PC-3 (cell line): ENCODE data around the gene HOXD1.

Source experiments
- EZH2 ChIP-seq: fragments of 300-600 bp; sonication (generic); IDR thresholded peaks from one replicate; pipeline ENCODE4 v1.6.1; 2017; ENCODE audit warnings: antibody characterized with exemption, mild to moderate bottlenecking, low read length; ENCODE audit not compliant: unreplicated experiment
- EZH2phosphoT487 ChIP-seq: fragments of 300-600 bp; sonication (generic); IDR thresholded peaks from 2 replicates; pipeline ENCODE4 v1.6.1; 2018; ENCODE audit warnings: mild to moderate bottlenecking, antibody characterized with exemption, low read length, borderline replicate concordance
- TF ChIP-seq, protein P1 (sequence below): fragments of 300-600 bp; sonication (generic); conservative IDR thresholded peaks from 2 replicates; pipeline ENCODE4 v1.5.1; 2017; ENCODE audit warnings: antibody characterized with exemption, low read depth, mild to moderate bottlenecking, low read length

DNA sequence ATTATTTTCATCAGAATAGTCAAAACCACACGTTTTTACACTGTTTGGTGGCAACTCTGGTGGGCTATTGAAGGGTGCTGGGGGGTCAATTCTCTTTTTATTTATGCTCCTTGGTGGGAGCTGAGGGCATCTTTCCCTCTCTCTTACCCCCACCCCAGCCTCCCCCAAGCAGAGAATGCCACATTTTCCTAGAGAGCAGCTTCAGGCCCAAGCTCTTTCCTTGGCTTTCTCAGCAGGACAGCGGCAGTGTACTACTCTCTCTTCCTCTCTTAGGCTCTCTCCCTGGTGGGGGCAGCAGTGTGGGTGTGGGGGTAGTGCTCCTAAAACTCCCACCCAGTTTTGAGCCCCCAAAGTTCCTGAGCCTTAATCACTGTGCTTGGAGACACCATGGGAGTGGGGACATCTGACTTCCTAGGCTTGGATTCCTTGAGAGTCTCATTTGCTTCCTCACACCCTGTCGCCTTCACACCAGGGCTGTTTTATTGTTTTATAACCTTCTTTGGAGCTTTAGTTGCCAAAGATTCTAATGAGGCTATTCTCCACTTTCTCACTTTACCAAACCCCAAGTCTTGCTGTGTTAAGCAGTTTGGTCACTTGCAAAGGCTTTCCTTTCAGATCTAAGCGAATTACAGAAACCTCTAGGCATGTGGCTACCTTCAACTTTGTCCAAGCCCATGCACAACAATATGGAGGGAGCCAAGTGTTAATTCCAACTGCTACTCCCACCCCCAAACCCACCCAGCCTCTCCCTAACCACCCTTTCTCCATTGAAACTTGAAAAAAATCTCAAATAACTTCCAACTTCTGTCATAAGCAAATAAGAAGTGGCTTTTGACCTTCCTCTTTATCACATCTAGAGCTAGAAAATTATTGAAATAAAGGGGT is 43.1 kb upstream of the HOXD1 start:
- TF ChIP-seq, protein P1, sequence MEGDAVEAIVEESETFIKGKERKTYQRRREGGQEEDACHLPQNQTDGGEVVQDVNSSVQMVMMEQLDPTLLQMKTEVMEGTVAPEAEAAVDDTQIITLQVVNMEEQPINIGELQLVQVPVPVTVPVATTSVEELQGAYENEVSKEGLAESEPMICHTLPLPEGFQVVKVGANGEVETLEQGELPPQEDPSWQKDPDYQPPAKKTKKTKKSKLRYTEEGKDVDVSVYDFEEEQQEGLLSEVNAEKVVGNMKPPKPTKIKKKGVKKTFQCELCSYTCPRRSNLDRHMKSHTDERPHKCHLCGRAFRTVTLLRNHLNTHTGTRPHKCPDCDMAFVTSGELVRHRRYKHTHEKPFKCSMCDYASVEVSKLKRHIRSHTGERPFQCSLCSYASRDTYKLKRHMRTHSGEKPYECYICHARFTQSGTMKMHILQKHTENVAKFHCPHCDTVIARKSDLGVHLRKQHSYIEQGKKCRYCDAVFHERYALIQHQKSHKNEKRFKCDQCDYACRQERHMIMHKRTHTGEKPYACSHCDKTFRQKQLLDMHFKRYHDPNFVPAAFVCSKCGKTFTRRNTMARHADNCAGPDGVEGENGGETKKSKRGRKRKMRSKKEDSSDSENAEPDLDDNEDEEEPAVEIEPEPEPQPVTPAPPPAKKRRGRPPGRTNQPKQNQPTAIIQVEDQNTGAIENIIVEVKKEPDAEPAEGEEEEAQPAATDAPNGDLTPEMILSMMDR: no peak
- TF ChIP-seq EZH2phosphoT487 (no peak), EZH2 (no peak)
